Bronchial epithelial cell (primary cell): Measurements from ENCODE around the gene ESF1. TPM values are rescaled to one million over a fixed set of nuclear protein-coding genes. Genes with fewer than 3 reads are reported as not detected.

Experiments
- DNase-seq: peaks from one replicate; pipeline ENCODE4 v3.0.0-alpha.2; 2010; ENCODE audit warnings: low read depth
- FAIRE-seq: peaks from 2 replicates; lab custom pipeline; 2011; peaks lifted over from hg19 to GRCh38; lab: Jason Lieb, UNC
- H3K27me3 ChIP-seq: 2 replicates; pipeline ENCODE4 v1.5.1; 2011; ENCODE audit warnings: low read length; ENCODE audit not compliant: control insufficient read depth, insufficient read depth
- H3K36me3 ChIP-seq: 2 replicates; pipeline ENCODE4 v1.5.1; 2011; ENCODE audit warnings: low read length; ENCODE audit not compliant: control insufficient read depth, insufficient read depth
- H3K4me3 ChIP-seq: 2 replicates; pipeline ENCODE4 v1.5.1; 2011; ENCODE audit warnings: mild to moderate bottlenecking, low read depth, low read length, control low read depth
- CTCF ChIP-seq: IDR thresholded peaks from 2 replicates; pipeline ENCODE4 v1.5.1; 2011; ENCODE audit warnings: mild to moderate bottlenecking, moderate library complexity, low read length, control low read depth, inconsistent platforms; ENCODE audit not compliant: insufficient read depth, severe bottlenecking
- total RNA-seq: library from RNA; depleted of rRNA; stranded (reverse); fragments of >200 nt; gene quantifications from 2 replicates; pipeline ENCODE4 v1.2.1, GENCODE V29; 2014

ESF1 gene
- 15.2 and 16.6 TPM in 2 replicates for total RNA-seq

GRCh38 chr20:13784893-13785715 lies at the start of gene ESF1, which contains the start of gene NDUFAF5:
Gene ESF1, minus strand, starts transcription at chr20:13784919. Its CDS starts 1,779 bp downstream, at chr20:13783140.
Gene NDUFAF5, plus strand, starts transcription at chr20:13785028. Its CDS starts 41 bp downstream, at chr20:13785069.
- Histone ChIP-seq H3K27me3 (no peaks in the 10 kb centered on the region), H3K36me3 (peaks cover 1% of the 10 kb centered on the region), H3K4me3 (peak within 1 kb of the TSS; percentile 92)
- peak; percentile 93 for DNase-seq
- no peak for TF ChIP-seq CTCF
- no peak for FAIRE-seq

GRCh38 chr20:13831476-13831875 lies 46.8 kb upstream of the ESF1 start:
- H3K27me3 ChIP-seq = no peaks in the 10 kb centered on the region
- H3K36me3 ChIP-seq = no peaks in the 10 kb centered on the region
- DNase-seq (no peak), FAIRE-seq (no peak)
- no peak overlapping the region for H3K4me3 ChIP-seq
- TF ChIP-seq CTCF = no peak

GRCh38 chr20:13825465-13825864 lies 40.7 kb upstream of the ESF1 start:
- DNase-seq (no peak), FAIRE-seq (no peak)
- no peak for TF ChIP-seq CTCF
- no peak overlapping the region for H3K4me3 ChIP-seq
- H3K36me3 ChIP-seq = no peaks in the 10 kb centered on the region
- no peaks in the 10 kb centered on the region for H3K27me3 ChIP-seq

GRCh38 chr20:13824459-13824858 lies 39.7 kb upstream of the ESF1 start:
- no peak for TF ChIP-seq CTCF
- FAIRE-seq = no peak
- Histone ChIP-seq H3K4me3 (no peak overlapping the region), H3K27me3 (no peaks in the 10 kb centered on the region), H3K36me3 (no peaks in the 10 kb centered on the region)
- no peak for DNase-seq

- peak; percentile 4 for DNase-seq
- FAIRE-seq = no peak
- H3K27me3 ChIP-seq = no peaks in the 10 kb centered on the region
- no peak overlapping the region for H3K4me3 ChIP-seq
- no peak for TF ChIP-seq CTCF
- peaks cover 2% of the 10 kb centered on the region for H3K36me3 ChIP-seq
Observed at GRCh38 chr20:13822459-13822858, 37.7 kb upstream of the ESF1 start.
